Activated CD8-positive, alpha-beta T cell treated with anti-CD3 and anti-CD28 coated beads for 36 hours (primary cell): ENCODE measurements around the gene KLHL22. TPM values are rescaled to one million over a fixed set of nuclear protein-coding genes. Genes with fewer than 3 reads are reported as not detected.

Source experiments
- ATAC-seq: fragments of 200-7000 bp; cut with Tn5 transposase; one replicate; pipeline ENCODE4 v1.10.0; 2021; ENCODE audit warnings: mild to moderate bottlenecking, moderate library complexity
- CTCF ChIA-PET: fragments of 350-600 bp; sonication (Branson Sonifier 250); formaldehyde crosslinking; loops from one replicate; lab custom pipeline; 2021; ENCODE audit warnings: antibody characterized with exemption; lab: Charles Lee
- POLR2A ChIA-PET: fragments of 350-600 bp; sonication (Branson Sonifier 250); formaldehyde crosslinking; loops from one replicate; lab custom pipeline; 2021; ENCODE audit warnings: antibody characterized with exemption; lab: Charles Lee
- DNase-seq: peaks from one replicate; pipeline ENCODE4 v3.0.0-alpha.2; 2020
- H3K27ac Mint-ChIP-seq: one replicate; pipeline ENCODE4 v1.8.0; 2021; ENCODE audit warnings: mild to moderate bottlenecking, mixed read lengths
- H3K27me3 Mint-ChIP-seq: one replicate; pipeline ENCODE4 v1.8.0; 2021; ENCODE audit warnings: mixed read lengths
- H3K36me3 Mint-ChIP-seq: one replicate; pipeline ENCODE4 v1.8.0; 2021; ENCODE audit warnings: low read depth, mixed read lengths
- H3K4me1 Mint-ChIP-seq: one replicate; pipeline ENCODE4 v1.8.0; 2021; ENCODE audit warnings: low read depth, mixed read lengths
- H3K4me3 Mint-ChIP-seq: one replicate; pipeline ENCODE4 v1.8.0; 2021; ENCODE audit warnings: mild to moderate bottlenecking, moderate library complexity, mixed read lengths
- H3K9me3 Mint-ChIP-seq: one replicate; pipeline ENCODE4 v1.8.0; 2021; ENCODE audit warnings: mixed read lengths
- CTCF ChIP-seq: fragments of 200-600 bp; IDR thresholded peaks from one replicate; pipeline ENCODE4 v1.8.0; 2022; ENCODE audit warnings: antibody characterized with exemption, mild to moderate bottlenecking
- intact Hi-C: fragments of 100-400 bp; cut with micrococcal nuclease; formaldehyde crosslinking; loops from one replicate; pipeline ENCODE4 v1.10.0; 2022
- total RNA-seq, 2 experiments: library from RNA; stranded (reverse); gene quantifications; one replicate each; pipeline ENCODE4 v1.2.3, GENCODE V29; 2021

The KLHL22 gene
- total RNA-seq, 2 experiments from 2014 or later: 16.3 to 17.9 TPM

GRCh38 chr22:20466659-20467379 is 28.8 kb downstream of the KLHL22 start:
- no peak for TF ChIP-seq CTCF
- Mint-ChIP-seq H3K27ac (no peak overlapping the region), H3K36me3 (peaks cover 16% of the 10 kb centered on the region), H3K4me1 (peaks cover 54% of the 10 kb centered on the region), H3K9me3 (no peaks in the 10 kb centered on the region), H3K4me3 (no peak overlapping the region), H3K27me3 (no peaks in the 10 kb centered on the region)
- DNase-seq (no peak), ATAC-seq (no peak)
- ChIA-PET CTCF (no interaction called here), POLR2A (no interaction called here)
- intact Hi-C loops: no loop called here

GRCh38 chr22:20465759-20466077 is 29.9 kb downstream of the KLHL22 start:
- Mint-ChIP-seq H3K4me1 (peaks cover 54% of the 10 kb centered on the region), H3K9me3 (no peaks in the 10 kb centered on the region), H3K36me3 (peaks cover 15% of the 10 kb centered on the region), H3K27ac (peak overlapping the region; percentile 71), H3K27me3 (no peaks in the 10 kb centered on the region), H3K4me3 (no peak overlapping the region)
- DNase-seq: peak; percentile 22
- TF ChIP-seq CTCF: no peak
- ChIA-PET POLR2A (no interaction called here), CTCF (interaction anchor here (0.9 kb wide), 1 partner anchor 9 kb away, joined by 3 read pairs; no protein-coding TSS in a partner anchor)
- ATAC-seq: no peak
- intact Hi-C loops: no loop called here

- peaks cover 54% of the 10 kb centered on the region for H3K4me1 Mint-ChIP-seq
- no peak overlapping the region for H3K4me3 Mint-ChIP-seq
- no peaks in the 10 kb centered on the region for H3K9me3 Mint-ChIP-seq
- H3K27me3 Mint-ChIP-seq: no peaks in the 10 kb centered on the region
- H3K36me3 Mint-ChIP-seq: peaks cover 12% of the 10 kb centered on the region
- POLR2A ChIA-PET: interaction anchor here (1.1 to 2.0 kb wide), 4 partner anchors 8 to 46 kb away, joined by 3 to 13 read pairs (median 6); partner anchors contain the start of gene MED15
- CTCF ChIA-PET: interaction anchor here (0.9 to 2.5 kb wide), 5 partner anchors 9 to 107 kb away, joined by 3 to 15 read pairs (median 6); no protein-coding TSS in a partner anchor
- peak overlapping the region; percentile 97 for H3K27ac Mint-ChIP-seq
- intact Hi-C loops: no loop called here
- ATAC-seq: no peak
- no peak for DNase-seq
- no peak for TF ChIP-seq CTCF
Observed at GRCh38 chr22:20464912-20465758, 30.5 kb downstream of the KLHL22 start.

- peak; percentile 89 for ATAC-seq
- intact Hi-C loops: no loop called here
- peak; percentile 81 for DNase-seq
- Mint-ChIP-seq H3K27ac (peak overlapping the region; percentile 97), H3K4me3 (peak overlapping the region; percentile 37), H3K27me3 (no peaks in the 10 kb centered on the region), H3K36me3 (peaks cover 12% of the 10 kb centered on the region), H3K9me3 (no peaks in the 10 kb centered on the region), H3K4me1 (peaks cover 48% of the 10 kb centered on the region)
- ChIA-PET POLR2A (interaction anchor here (0.9 to 2.0 kb wide), 8 partner anchors 9 to 45 kb away, joined by 3 to 13 read pairs (median 4); partner anchors contain the start of gene MED15), CTCF (interaction anchor here (0.5 to 2.5 kb wide), 8 partner anchors 9 to 108 kb away, joined by 3 to 15 read pairs (median 5); no protein-coding TSS in a partner anchor)
- TF ChIP-seq CTCF: no peak
Observed at GRCh38 chr22:20464096-20464614, 31.4 kb downstream of the KLHL22 start.
